GM12872 (cell line): ENCODE results near the gene CENPN.

Experiments
- CTCF ChIP-seq: IDR thresholded peaks from 3 replicates; pipeline ENCODE4 v1.5.1; 2011; ENCODE audit warnings: low read depth, mild to moderate bottlenecking, low read length, moderate library complexity; ENCODE audit not compliant: insufficient read depth

CENPN gene

GRCh38 chr16:80991792-80992430 lies 15.1 kb upstream of the CENPN start:
- TF ChIP-seq CTCF, result no peak

GRCh38 chr16:80992676-80993293 lies 14.2 kb upstream of the CENPN start:
- TF ChIP-seq CTCF, result no peak

- TF ChIP-seq CTCF, result no peak
These were observed 13.7 kb upstream of the CENPN start for GRCh38 chr16:80993307-80993706.

GRCh38 chr16:80993834-80994233 lies 13.2 kb upstream of the CENPN start:
- no peak for TF ChIP-seq CTCF

GRCh38 chr16:80994451-80994850 lies 12.6 kb upstream of the CENPN start:
- no peak for TF ChIP-seq CTCF

GRCh38 chr16:80996688-80997138 lies 10.3 kb upstream of the CENPN start:
- TF ChIP-seq CTCF, result no peak

GRCh38 chr16:80997139-80997798 lies 9.7 kb upstream of the CENPN start:
- no peak for TF ChIP-seq CTCF
